ENCODE results near the gene PIGN.

PIGN gene

GRCh38 chr18:62186774-62187542 lies at the start of gene PIGN, which contains the start of gene RELCH:
PIGN (minus strand) TSS chr18:62187056; CDS start chr18:62161353, 25,703 bp downstream.
RELCH (plus strand) TSS chr18:62187255; CDS start chr18:62187506, 251 bp downstream.
- DNase-seq, result peak; percentile 13

GRCh38 chr18:62236252-62236651 lies 49.4 kb upstream of the PIGN start:
- DNase-seq, result no peak

- DNase-seq, result no peak
Measured at GRCh38 chr18:62226047-62226446, 39.2 kb upstream of the PIGN start.

GRCh38 chr18:62224229-62224628 lies 37.4 kb upstream of the PIGN start:
- DNase-seq, result no peak

- DNase-seq, result no peak
Measured at GRCh38 chr18:62214790-62215189, 27.9 kb upstream of the PIGN start.

DNA sequence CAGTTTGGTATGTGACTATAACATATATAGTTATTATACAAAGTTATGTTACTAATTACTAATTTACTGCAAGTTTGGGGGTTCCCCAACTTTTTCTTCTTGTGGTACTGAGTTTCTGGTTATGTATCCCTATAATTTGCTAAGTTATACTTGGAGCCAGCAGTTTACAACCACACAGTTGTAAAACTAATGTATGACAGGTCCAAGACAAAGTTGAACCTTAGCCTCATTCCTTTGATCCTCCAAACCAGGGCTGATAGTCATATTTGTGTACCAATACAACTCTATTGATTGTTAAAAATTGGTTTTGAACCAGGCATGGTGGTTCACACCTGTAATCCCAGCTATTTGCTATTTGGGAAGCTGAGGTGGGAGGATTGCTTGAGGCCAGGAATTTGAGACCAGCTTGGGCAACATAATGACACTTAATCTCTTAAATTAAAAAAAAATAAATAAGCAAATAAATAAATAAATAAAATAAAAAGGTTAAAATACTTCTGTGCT lies 24.5 kb upstream of the PIGN start:
- no peak for DNase-seq

- DNase-seq, result no peak
Measured at GRCh38 chr18:62210138-62210537, 23.3 kb upstream of the PIGN start.

DNA sequence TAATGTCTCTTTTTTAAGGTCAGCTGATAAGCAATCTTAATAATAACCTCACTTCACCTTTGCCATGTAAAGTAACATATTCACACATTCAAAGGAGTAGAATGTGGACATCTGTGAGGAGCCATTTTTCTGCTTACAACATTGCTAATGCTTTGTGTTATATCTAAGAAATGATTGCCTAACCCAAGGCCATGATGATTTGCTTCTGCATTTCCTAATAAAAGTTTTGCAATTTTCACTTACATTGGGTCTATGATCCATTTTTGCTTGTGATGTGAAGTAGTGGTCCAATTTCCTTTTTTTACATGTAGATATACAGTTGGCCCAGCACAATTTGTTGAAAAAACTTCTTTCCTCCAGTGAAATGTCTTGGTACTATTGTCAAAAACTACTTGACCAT lies 22.2 kb upstream of the PIGN start:
- no peak for DNase-seq

- DNase-seq, result no peak
Measured at GRCh38 chr18:62206593-62206992, 19.7 kb upstream of the PIGN start.

DNA sequence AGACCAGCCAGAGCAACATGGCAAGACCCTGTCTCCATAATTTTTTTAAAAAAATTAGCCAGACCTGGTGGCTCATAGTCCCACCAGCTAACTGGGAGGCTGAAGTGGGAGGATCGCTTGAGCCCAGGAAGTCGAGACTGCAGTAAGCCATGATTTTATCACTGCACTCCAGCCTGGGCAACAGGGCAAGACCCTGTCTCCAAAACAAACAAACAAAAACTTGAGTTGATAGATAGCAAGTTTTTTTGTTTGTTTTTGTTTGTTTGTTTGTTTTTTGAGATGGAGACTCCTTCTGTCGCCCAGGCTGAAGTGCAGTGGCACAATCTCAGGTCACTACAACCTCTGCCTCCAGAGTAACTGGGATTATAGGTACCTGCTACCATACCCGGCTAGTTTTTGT lies 19.0 kb upstream of the PIGN start:
- DNase-seq, result no peak

GRCh38 chr18:62201870-62202269 lies 15.0 kb upstream of the PIGN start:
- no peak for DNase-seq

- no peak for DNase-seq
Measured at GRCh38 chr18:62200121-62200914, 13.5 kb upstream of the PIGN start.

GRCh38 chr18:62199629-62200028 lies 12.8 kb upstream of the PIGN start:
- no peak for DNase-seq

DNA sequence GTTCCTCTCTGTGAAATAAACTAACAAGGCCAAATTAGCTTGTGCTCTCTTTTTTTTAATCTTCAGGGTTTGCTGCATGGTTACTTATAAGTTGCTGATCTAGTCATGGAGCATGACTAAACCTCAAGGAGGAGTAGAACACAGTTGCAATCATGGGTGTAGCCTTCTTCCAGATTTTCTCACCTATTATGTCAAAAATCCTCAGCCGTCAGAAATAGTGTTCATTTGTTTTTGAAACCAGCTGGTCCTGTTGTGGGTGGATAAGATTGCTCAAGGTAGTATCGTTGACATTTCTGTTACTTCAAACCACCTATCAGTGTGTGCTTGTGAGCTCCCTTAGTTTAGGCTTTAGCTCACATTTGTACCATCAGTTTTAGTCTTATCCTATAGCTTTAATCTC lies 11.4 kb upstream of the PIGN start:
- DNase-seq, result no peak

- DNase-seq, result no peak
Measured at GRCh38 chr18:62196980-62197379, 10.1 kb upstream of the PIGN start.

- no peak for DNase-seq
Measured at GRCh38 chr18:62196079-62196478, 9.2 kb upstream of the PIGN start.

- DNase-seq, result no peak
Measured at GRCh38 chr18:62189208-62189607, 2.4 kb upstream of the PIGN start.

DNA sequence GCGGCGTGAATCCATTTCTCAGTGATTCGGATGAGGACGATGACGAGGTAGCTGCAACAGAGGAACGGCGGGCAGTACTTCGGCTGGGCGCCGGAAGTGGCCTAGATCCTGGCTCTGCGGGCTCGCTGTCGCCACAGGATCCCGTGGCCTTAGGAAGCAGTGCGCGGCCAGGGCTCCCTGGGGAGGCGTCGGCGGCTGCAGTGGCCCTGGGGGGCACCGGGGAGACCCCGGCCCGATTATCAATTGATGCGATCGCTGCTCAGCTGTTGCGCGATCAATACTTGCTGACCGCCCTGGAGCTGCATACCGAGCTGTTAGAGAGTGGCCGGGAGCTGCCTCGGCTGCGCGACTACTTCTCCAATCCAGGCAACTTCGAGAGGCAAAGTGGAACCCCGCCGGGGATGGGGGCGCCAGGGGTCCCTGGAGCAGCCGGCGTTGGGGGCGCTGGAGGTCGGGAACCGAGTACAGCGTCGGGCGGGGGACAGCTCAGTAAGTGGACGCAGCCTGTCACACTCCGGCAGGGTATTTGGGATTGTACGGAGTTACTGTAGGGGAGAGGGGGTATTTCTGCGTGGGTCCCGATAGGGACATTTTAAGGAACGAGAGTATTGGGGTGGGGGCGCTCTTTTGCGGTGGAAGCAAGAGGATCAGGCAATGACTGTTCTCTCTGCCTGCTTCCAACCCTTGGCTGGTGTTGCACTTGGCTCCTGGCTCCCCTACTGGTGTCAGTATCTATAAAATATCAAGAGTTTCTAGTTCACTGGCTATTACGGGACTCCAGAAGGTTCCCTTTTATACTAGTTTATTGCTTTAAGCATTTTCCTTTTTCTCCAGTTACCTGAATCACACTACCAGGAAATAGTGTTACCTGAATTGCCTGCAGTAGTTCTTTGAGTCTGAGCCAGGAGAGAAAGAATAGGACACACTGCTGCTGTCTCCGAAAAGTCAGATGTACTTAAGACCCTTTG lies 971 bp upstream of the PIGN start:
- no peak for DNase-seq

GRCh38 chr18:62186499-62186773 lies 420 bp downstream of the PIGN start:
- DNase-seq, result no peak

DNA sequence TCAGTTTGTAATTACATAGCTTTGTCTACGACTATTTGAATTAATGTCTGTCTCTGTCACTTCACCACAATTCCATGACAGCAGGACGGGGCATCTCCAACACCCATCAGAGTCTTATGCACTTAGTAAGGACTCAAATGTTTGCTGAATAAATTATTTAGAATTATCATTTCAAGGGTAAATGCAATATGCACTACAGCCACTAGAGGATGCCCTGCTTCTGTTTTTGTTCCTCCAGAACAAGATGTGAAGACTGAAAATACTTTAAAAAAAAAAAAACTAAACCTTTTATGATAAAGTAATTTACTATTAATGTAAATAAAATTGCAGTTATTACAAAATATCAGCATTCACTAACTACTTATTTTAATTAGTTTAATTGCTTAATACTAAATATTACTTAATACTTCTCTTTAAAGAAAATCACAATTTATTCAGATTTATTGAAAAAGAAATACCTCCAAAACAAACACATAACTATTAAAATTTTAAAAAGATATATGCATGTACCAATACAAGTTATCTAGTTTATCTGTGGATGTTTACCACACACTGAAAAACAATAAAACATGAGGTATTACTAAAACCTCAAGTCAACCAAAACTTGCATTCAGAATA lies 3.2 kb downstream of the PIGN start:
- no peak for DNase-seq

DNA sequence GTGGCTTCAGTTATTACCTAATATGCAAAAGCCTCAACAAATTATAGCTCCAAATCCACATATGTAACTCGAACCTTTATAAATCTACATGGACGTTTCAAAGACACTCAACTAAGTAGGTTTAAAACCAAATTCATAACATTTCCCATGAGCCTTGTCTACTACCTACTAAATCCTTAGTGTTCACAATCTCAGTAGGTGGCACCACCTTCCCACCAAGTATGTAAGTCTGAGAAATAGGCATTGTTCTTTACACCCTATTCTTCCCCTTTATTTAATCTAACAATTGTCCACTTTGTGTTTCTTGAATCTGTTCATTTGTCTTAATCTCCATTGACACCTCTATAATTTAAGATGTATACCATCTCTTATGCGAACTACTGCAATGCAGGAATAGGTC lies 4.6 kb downstream of the PIGN start:
- no peak for DNase-seq

GRCh38 chr18:62179213-62179612 lies 7.6 kb downstream of the PIGN start:
- DNase-seq, result no peak

DNA sequence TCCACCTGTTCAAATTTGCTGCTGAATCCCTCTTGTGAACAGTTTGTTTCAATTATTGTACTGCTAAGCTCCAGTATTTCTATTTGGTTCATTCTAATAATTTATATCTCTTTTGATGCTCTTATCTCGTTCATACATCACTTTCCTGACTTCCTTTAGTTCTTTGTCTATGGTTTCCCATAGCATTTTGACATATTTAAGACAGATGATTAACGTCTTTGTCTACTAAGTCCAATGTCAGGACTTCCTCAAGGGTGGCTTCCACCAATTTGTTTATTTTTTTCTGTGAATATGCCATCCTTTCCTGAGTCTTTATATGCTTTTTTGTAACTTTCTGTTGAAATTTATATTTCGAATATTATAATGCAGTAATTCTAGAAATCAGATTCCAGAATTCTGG lies 9.6 kb downstream of the PIGN start:
- DNase-seq, result no peak
